OCI-M2 (cell line): ENCODE measurements around the gene BTG2.
"Not testable (repeated sequence)": the region's sequence is repeated elsewhere in the genome, so short reads cannot be mapped to it uniquely, and the experiment has no call there.

ENCODE experiments used
- DNase-seq: peaks from one replicate; lab custom pipeline; 2025; ENCODE audit not compliant: unreplicated experiment; lab: John Stamatoyannopoulos, UW

The BTG2 gene, protein sequence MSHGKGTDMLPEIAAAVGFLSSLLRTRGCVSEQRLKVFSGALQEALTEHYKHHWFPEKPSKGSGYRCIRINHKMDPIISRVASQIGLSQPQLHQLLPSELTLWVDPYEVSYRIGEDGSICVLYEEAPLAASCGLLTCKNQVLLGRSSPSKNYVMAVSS

DNA sequence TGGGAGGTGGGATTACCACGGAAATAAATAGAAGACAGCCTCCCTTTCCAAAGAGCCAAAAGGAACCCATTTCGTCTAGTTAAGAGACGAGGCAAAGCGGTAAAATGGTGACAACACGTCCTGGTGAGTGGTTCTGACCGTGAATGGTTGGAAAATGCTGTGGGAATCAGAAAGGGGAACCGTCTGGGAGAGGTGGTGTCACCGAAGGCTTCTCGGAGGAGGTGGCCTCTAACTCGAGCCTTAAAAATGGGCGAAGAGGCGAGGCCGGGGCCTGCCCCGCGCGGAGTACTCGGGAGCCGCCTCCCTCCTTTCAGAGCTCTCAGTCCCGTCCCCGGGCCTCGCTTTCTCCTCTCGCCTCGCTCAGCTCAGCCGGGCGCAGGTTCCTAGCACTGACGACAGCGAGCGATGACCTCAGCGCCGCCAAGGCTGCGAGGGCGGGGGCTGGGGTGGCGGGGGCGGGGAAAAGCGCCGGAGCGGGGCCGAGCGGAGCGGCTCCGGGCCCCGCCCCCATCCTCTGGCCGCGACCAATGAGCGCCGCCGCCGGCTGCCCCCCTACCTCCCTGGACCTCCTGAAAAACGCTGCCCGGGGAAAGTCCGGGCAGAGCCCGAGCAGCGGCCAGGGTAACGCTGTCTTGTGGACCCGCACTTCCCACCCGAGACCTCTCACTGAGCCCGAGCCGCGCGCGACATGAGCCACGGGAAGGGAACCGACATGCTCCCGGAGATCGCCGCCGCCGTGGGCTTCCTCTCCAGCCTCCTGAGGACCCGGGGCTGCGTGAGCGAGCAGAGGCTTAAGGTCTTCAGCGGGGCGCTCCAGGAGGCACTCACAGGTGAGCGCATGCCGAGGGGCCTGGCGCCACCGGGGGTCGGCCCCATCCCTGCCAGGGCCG lies at the start of gene BTG2:
Gene BTG2, plus strand, starts transcription at position 601 of the 890 bp plus-strand sequence. Its CDS starts 88 bp downstream, at position 689.
- no peak for DNase-seq

DNA sequence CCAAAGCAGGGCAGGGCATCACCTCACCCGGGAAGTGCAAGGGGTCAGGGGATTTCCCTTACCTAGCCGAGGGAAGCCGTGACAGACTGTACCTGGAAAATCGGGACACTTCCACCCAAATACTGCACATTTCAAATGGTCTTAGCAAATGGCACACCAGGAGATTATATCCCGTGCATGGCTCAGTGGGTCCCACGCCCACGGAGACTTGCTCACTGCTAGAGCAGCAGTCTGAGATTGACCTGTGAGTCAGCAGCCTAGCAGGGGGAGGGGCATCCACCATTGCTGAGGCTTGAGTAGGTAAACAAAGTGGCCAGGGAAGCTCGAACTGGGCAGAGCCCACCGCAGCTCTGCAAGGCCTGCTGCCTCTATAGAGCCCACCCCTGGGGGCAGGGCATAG lies 48.7 kb upstream of the BTG2 start:
- DNase-seq: not testable (repeated sequence)

DNA sequence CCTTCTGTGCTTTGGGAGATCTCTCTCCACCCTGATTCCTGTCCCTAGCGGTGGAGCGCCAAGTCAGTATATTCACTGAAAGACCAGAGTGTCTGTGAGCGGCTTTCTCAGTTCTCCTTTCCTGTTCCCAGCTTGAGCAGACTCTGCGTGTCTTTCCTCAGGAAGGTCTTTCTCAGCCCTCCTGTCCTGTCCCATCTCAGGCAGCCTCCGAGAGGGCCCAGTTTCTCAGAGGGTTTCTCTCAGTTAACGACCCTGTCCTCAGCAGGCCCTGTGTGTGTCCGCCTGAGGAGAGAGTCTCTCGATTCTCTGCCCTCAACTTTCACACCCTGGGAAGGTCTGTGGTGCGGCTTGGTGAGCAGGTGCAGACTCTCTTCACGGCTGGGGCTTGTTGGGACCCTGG lies 41.8 kb upstream of the BTG2 start:
- no peak for DNase-seq

DNA sequence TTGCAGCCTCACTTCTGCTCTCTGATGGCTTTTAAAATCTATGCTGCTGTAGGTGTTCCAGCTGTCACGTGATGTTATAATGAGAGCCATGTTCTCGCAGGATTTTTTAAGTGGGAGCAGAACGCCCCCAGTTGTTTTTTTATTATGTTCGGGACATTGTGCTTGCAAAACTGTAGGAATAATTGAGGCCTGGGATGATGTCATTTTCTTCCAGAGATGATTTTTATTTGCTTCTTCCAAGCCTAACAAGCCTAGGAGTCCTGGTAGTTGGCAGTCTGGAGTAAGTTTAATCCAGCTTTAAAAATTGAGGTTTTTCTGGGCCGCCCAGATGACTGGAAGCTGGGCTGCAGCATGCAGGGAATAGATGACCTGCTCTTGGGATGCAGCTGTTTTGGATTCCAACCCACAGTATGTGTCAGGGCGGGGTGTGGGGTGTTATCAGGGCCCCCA lies 41.2 kb upstream of the BTG2 start:
- no peak for DNase-seq

DNA sequence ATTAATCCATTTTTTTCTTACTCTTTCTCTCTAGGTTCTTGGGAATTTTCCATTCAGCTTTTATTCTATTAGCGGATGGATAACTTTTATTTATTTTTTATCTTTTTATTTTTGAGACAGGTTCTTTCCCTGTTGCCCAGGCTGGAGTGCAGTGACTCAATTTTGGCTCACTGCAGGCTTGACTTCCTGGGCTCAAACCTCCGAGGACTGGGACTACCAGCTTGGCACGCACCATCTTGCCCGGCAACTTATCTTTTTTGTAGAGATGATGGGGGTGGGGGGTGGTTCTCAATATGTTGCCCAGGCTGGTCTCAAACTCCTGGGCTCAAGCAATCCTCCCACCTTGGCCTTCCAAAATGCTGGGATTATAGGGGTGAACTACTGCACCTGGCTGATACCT lies 39.8 kb upstream of the BTG2 start:
- no peak for DNase-seq

DNA sequence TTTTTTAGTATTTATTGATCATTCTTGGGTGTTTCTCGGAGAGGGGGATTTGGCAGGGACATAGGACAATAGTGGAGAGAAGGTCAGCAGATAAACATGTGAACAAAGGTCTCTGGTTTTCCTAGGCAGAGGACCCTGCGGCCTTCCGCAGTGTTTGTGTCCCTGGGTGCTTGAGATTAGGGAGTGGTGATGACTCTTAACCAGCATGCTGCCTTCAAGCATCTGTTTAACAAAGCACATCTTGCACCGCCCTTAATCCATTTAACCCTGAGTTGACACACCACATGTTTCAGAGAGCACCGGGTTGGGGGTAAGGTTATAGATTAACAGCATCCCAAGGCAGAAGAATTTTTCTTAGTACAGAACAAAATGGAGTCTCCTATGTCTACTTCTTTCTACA lies 39.2 kb upstream of the BTG2 start:
- DNase-seq: not testable (repeated sequence)

DNA sequence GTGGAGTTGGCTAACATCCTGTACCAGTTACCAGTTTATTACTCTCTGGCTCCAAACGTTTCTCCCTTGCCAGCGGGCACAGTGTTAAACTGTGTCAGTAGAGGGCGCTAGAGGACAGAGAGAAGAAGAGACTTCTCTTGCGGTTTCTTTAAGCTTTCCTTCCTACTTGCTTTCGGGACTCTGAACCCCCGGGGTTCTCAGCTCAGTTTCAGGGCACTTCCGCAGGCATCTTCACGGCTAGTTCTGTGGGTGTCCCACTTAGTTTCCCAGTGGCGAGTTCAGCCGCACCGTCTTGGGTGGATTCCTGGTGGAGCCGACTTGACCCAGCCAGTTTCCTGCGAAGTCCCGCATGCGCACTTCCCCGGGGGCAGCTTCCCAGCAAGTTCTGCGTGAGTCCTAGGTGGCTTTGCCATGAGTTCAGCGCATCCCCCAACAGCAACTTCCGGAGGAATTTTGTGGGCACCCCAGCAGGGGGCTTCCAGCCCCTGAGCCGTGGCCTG lies 37.9 kb upstream of the BTG2 start:
- peak; percentile 65 for DNase-seq

DNA sequence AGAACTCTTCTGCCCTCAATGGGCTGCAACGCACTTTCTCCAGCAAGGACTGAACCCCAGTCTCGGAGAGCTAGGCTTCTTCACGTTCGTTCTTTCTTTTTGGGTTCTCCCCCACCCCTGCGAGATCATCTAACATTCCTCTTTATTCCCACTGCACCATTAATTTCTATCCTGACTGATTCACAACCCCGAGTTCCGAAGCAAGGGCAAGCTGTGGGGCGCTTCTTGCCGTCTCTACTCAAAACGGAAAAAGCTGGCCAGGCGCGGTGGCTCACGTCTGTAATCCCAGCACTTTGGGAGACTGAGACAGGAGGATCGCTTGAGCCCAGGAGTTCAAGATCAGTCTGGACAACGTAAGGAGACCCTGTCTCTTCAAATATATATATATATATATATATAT lies 37.4 kb upstream of the BTG2 start:
- no peak for DNase-seq

DNA sequence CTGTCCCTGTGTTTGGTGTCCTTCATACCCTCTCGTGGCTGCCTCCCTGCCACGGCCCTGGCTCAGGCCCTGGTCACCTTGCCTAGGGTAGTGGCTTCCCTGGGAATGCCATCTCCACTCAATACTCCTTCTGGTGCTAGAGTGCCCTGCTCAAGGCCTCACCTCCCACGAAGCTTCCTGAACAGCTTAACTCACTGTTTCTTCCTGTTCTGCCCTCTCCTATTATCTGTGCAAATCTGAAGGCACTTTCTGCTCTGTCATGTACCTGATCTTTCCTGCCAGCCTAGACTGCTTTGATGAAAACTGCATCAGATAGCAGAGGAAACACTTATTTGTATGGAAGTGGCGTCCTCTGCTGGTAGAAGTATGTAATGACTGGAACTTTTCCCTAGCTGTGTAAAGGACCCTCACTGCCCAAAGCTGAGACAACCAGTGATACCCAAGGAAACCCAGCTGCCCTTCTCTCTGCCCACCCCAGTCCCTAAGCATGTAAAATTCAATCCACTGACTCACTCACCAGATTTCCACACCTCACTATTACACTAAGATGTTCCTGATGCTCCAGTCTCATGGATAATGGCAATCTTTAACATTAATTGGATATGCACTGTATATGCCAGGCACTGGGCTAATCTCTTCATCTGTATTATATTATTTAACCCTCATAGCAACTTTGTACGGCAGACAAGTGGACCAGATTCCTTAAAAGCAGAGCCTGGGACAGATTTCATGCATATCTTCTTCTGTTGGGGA lies 36.2 kb upstream of the BTG2 start:
- no peak for DNase-seq

DNA sequence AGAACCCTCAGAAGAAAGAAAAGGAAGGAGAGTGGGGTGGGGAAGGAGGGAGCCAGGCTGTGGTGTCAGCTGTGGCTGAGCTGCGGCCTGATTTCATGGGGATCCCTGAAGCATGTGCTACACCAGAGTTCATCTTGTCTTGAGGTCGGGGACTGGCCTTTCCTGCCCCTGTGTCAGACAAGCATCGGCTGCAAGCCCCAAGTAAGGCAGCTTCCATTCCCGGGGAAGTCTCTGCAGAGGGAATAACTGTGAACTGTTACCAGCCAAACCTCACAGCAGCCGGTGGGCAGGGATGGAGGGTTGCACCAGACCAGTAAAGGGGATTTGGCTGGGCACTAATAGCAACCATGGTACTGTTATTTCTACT lies 35.7 kb upstream of the BTG2 start:
- no peak for DNase-seq

DNA sequence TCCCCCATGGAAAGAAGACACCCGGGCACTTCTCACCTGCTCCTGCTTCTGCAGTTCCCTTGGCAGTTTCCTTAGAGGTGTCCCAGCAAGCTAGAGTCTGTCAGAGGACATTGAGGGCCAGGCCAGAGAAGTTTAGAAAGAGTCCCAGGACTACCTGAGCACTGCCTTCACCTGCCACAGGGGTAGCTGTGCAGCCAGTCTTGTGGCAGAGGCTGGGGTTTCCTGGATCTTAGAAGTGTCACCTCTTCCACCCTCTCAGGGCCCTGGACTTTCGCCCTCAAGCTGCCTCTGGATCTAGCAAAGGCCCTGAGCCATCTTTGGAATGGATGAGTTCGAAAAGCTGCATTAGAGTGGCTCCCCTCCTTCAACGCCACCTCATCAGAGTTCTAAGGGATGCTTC lies 34.9 kb upstream of the BTG2 start:
- no peak for DNase-seq

DNA sequence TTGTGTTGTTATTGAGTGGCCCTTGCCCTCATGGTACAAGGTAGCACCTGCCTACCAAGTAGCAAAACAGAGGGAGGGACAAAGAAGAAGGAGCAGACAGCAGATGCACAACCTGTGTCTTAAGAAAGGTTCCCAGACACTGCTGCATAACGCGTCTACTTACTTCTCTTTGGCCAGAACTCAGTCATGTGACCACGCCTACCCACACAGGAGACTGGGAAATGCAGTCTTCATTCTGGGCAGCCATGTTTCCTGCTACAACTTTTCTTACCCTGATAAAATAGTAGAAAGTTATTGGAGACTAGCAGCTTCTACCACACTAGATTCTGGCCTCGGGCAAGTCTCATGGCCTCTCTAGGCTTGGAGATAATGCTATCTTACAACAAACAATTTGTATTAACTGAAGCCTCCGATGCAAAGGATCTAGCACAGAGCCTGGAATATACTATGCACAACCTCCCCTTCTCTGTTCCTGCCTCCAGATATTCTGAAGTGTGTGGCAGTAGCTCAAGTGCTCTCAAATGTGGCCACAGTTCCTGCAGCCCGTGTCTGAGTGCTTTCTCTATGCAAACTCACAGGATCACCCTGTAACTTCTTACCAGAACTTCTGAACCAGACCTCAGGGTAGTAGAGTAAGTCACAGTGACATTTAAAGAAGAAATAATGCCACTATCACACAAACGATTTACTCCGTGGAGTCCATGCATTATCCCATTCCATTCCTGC lies 34.1 kb upstream of the BTG2 start:
- no peak for DNase-seq

DNA sequence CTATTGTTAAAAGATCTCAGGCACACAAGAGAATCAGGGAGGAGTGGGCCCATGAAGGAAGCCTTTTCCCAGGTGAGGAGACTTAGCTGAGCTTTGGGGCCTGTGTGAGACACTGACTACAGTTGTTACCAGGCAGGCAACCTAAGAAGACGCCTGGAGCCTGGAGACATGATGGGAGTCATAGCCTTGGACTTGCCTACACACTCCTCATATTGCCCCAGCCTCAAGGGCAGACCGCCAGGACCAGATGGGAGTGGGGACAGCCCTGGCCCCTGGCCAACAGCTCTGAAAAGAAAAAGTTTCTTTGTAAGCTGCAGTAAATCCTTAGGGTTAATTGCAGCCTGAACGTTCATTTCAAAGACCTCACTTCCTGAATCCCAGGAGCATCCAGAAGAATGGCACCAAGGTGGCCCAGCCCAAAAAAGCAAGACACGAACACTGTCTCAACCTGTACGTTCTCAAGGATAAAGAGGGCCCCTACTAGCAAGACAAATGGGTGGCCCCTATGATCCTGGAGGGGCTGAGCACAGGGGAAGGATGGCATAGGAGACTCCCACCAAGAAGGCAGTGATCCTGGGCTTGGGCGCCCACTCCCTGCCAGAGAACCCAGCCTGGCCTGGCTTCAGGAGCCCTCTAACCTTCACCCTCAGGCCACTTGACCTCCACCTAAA lies 33.2 kb upstream of the BTG2 start:
- no peak for DNase-seq

DNA sequence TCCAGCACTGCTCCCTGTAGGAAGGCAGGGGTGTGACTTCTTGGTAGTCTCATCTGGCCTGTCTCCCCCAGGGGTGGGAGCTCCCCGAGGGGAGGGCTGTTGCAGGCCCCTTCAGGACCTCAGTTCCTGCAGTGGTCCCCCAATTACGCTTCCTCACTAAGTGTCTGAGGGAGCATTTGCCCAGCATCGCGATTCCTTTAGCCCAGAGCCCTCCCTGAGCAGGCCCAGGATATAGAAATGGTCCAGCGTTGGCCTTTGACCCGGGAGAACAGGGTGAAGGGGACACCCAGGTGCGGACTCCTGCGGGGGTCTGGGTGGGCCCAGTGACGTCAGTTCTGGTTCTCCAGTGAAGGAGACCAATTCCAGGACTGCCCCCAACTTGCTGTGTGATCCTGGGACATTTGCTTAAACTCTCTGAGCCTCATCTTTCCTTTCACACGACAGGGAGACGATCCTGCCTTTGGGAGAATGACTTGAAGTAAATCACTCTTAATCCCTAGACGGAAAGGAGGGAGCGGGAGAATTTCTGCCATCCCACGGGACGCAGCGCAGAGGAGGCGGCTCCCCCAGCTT lies 32.6 kb upstream of the BTG2 start:
- no peak for DNase-seq

DNA sequence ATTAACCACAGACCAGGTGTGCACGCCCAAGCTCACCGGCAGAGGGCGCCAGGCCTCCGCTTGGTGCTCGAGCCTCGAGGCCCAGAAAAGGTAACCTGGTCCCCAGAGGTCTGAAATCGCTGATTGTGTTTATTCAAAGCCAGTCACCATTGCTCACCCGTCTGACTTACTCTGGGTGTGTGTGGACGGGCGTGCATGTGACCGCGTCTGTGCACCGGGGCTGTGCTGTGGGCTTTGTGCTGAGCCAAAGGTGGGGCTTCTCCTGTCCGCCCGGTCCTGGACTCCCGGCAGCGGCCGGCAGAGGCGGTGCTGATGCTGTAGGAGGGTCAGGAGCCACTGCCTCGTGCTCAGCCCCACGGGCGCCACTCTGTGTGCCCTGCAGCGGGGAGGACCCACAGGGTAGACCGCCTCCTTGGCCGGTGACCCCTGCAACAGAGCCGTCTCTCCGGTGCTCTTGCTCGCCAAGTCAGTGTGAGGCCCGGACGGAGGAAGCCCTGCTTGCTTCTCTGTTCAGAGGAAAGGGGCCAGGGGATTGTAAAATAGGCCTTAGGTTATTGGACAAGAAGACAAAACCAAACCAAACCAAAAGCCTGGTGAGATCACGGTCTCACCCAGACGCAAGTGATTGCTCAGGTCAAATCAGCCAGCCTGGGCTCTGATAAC lies 32.0 kb upstream of the BTG2 start:
- DNase-seq: no peak

DNA sequence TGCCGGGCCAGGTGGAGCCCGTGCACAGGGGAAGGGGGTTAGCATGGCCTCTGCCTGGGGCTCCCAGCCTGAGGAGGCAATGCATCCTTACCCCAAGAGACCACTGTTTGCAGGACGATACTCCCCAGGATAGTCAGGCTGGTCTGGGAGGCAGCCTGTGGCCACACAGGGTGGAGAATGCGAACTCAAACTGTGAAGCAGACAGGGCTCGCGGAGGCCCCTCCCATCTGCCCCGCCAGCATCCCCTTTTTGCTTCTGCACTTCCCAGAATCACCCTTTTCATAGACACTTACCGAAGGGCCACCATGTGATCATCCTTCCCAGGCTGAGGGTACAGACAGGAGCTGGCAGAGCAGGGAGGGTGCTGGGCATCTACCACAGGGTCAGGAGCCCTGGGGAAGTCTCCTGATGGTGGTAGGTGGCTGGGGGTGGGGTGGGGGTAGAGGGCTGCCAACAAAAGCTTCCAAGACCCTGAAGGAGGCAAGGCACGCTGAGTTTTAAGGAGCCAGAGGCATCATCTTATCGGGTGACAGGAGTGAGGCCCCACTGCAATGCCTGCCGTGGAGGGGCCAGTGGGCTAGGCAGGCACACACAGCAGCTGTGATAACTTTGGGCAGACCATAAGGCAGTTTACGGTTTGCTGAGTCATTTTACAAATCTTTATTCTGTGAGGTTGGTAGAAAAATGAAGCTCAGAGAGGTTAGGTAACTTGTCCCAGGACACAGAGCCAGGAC lies 31.3 kb upstream of the BTG2 start:
- no peak for DNase-seq

DNA sequence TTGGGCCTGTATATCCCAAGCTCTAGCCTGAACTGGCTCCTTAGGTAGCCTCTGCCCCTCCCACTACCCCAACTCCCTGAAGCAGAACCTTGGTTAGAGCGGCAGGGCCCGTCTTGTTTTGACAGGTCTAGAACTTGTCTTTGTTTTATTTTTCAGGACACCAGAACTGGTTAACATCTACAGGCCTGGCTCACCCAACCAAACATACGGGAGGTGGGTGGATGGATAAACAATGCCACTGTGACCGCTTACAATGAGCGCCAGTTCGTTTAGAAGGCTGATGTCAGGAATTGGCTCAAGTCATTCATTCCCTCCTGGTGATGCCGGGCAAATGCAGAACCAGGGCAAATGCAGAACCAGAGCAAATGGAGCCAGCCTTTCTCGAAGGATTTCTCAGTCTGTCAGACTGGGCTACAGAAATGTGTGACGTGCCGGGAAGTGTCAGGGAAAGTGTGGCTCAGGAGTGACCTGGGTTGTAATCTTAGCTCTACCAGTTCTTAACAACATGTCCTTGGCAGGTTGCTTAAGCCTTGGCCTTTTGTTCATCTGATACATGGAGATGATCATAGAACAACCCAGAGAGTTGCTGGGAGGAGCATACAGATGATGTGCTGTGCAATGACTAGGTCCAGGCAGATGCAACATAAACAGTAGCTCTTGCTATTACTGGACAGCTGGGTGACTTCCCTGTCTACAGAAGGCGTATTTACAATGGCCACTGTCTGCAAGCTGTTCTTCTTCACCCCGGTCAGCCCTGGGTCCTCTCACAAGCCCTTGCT lies 30.5 kb upstream of the BTG2 start:
- DNase-seq: no peak

DNA sequence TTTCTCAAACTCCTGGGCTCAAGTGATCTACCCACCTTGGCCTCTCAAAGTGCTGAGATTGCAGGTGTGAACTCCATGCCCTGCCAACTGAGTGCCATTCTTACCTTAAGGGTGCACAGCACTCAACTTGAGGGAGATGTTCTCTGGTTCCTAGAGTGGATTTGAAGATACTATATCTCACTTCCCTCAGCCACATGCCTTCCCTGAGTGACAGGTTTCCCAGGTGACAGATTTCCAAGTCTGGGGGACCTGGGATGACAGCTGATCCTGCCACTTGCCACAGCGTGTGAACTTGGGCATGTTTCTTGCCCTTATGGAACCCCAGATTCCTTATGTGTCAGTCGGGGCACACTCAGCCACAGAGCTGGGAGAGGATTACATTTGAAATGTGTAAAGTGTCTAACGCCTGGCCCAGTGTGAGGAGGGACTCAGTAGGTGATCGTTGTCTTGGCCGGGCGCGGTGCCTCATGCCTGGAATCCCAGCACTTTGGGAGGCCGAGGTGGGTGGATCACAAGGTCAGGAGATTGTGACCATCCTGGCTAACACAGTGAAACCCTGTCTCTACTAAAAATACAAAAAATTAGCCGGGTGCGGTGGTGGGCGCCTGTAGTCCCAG lies 29.6 kb upstream of the BTG2 start:
- DNase-seq: no peak
